ENCODE measurements around the gene ADCK2.
"Not testable (repeated sequence)": the region's sequence is repeated elsewhere in the genome, so short reads cannot be mapped to it uniquely, and the experiment has no call there.

The ADCK2 gene

GRCh38 chr7:140656548-140657515 lies 15.9 kb upstream of the ADCK2 start:
- TF ChIP-seq CTCF (IDR thresholded peaks at IDR 0.05; ENCODE audit: control insufficient read depth, extremely low read depth, insufficient read depth), result no peak
- no peak for DNase-seq (ENCODE audit: low read depth)
- H3K4me3 ChIP-seq (ENCODE audit: low read depth, low read length), result peak overlapping the region; percentile 19; the same call in 1 of the 2 replicates

- no peak overlapping the region for H3K4me3 ChIP-seq (ENCODE audit: low read depth, low read length)
- no peak for TF ChIP-seq CTCF (IDR thresholded peaks at IDR 0.05; ENCODE audit: control insufficient read depth, extremely low read depth, insufficient read depth)
- DNase-seq (ENCODE audit: low read depth), result no peak
Observed at GRCh38 chr7:140657891-140658290, 14.9 kb upstream of the ADCK2 start.

- no peak for DNase-seq (ENCODE audit: low read depth)
- H3K4me3 ChIP-seq (ENCODE audit: low read depth, low read length), result no peak overlapping the region
- no peak for TF ChIP-seq CTCF (IDR thresholded peaks at IDR 0.05; ENCODE audit: control insufficient read depth, extremely low read depth, insufficient read depth)
Observed at GRCh38 chr7:140659856-140660255, 12.9 kb upstream of the ADCK2 start.

GRCh38 chr7:140661124-140661523 lies 11.6 kb upstream of the ADCK2 start:
- H3K4me3 ChIP-seq (ENCODE audit: low read depth, low read length), result no peak overlapping the region
- peak; percentile 36 for TF ChIP-seq CTCF (IDR thresholded peaks at IDR 0.05; ENCODE audit: control insufficient read depth, extremely low read depth, insufficient read depth)
- DNase-seq (ENCODE audit: low read depth), result no peak

- not testable (repeated sequence) for DNase-seq (ENCODE audit: low read depth); H3K4me3 ChIP-seq (ENCODE audit: low read depth, low read length)
Observed at GRCh38 chr7:140662938-140663337, 9.8 kb upstream of the ADCK2 start.

GRCh38 chr7:140667476-140667875 lies 5.3 kb upstream of the ADCK2 start:
- H3K4me3 ChIP-seq (ENCODE audit: low read depth, low read length), result no peak overlapping the region
- no peak for DNase-seq (ENCODE audit: low read depth)
- TF ChIP-seq CTCF (IDR thresholded peaks at IDR 0.05; ENCODE audit: control insufficient read depth, extremely low read depth, insufficient read depth), result no peak

GRCh38 chr7:140668641-140669040 lies 4.1 kb upstream of the ADCK2 start:
- TF ChIP-seq CTCF (IDR thresholded peaks at IDR 0.05; ENCODE audit: control insufficient read depth, extremely low read depth, insufficient read depth), result no peak

More at GRCh38 chr7:140668641-140669040, 4.1 kb upstream of the ADCK2 start:
- no peak for DNase-seq (ENCODE audit: low read depth)
- no peak overlapping the region for H3K4me3 ChIP-seq (ENCODE audit: low read depth, low read length)
